Neural cell (in vitro differentiated cells): Measurements from ENCODE around the gene ZNF516. TPM values are rescaled to one million over a fixed set of nuclear protein-coding genes. Genes with fewer than 3 reads are reported as not detected.

ENCODE experiments used
- H2AFZ ChIP-seq: fragments of 200-600, 300-800 bp; sonication (generic), shearing (Covaris generic); 2 replicates; pipeline ENCODE4 v1.6.0; 2014; ENCODE audit warnings: low read depth, mild to moderate bottlenecking, antibody characterized with exemption, low read length, moderate library complexity
- H3F3A ChIP-seq: fragments of 200-600 bp; shearing (Covaris generic); 2 replicates; pipeline ENCODE4 v1.6.1; 2016; ENCODE audit warnings: mild to moderate bottlenecking, moderate library complexity, mixed read lengths, antibody characterized with exemption, low read length; ENCODE audit not compliant: insufficient read depth, poor library complexity, severe bottlenecking
- H3K27ac ChIP-seq: fragments of 200-600, 300-800 bp; sonication (generic), shearing (Covaris generic); 2 replicates; pipeline ENCODE4 v1.5.1; 2014; ENCODE audit warnings: mild to moderate bottlenecking, low read length, moderate library complexity
- H3K27me3 ChIP-seq: fragments of 300-800, 200-600 bp; sonication (generic), shearing (Covaris generic); 2 replicates; pipeline ENCODE4 v1.6.0; 2014; ENCODE audit warnings: mild to moderate bottlenecking, low read depth, low read length, moderate library complexity; ENCODE audit not compliant: insufficient read depth
- H3K36me3 ChIP-seq: fragments of 300-800, 200-600 bp; sonication (generic), shearing (Covaris generic); 2 replicates; pipeline ENCODE4 v1.5.1; 2014; ENCODE audit warnings: mild to moderate bottlenecking, antibody characterized with exemption, low read length, moderate library complexity; ENCODE audit not compliant: insufficient read depth
- H3K4me2 ChIP-seq: fragments of 300-800, 200-600 bp; sonication (generic), shearing (Covaris generic); 2 replicates; pipeline ENCODE4 v1.6.0; 2014; ENCODE audit warnings: mild to moderate bottlenecking, low read length
- H3K4me3 ChIP-seq: fragments of 300-800, 200-600 bp; sonication (generic), shearing (Covaris generic); 2 replicates; pipeline ENCODE4 v1.5.1; 2014; ENCODE audit warnings: mild to moderate bottlenecking, low read length, moderate library complexity
- H3K79me2 ChIP-seq: fragments of 200-600 bp; shearing (Covaris generic); replicated peaks from 2 replicates; pipeline ENCODE4 v1.6.0; 2014; ENCODE audit warnings: mild to moderate bottlenecking, low read length, moderate library complexity; ENCODE audit not compliant: insufficient read depth
- H3K9ac ChIP-seq: fragments of 300-800, 200-600 bp; sonication (generic), shearing (Covaris generic); 2 replicates; pipeline ENCODE4 v1.6.1; 2016; ENCODE audit warnings: mild to moderate bottlenecking, low read length, mixed read lengths
- H3K9me2 ChIP-seq: fragments of 200-600 bp; shearing (Covaris generic); 2 replicates; pipeline ENCODE4 v1.6.1; 2016; ENCODE audit warnings: mild to moderate bottlenecking, low read length, mixed read lengths; ENCODE audit not compliant: insufficient read depth
- H3K9me3 ChIP-seq: fragments of 200-600, 300-800 bp; sonication (generic), shearing (Covaris generic); 2 replicates; pipeline ENCODE4 v1.6.1; 2016; ENCODE audit warnings: mild to moderate bottlenecking, mixed run types, low read length, moderate library complexity, mixed read lengths
- H4K20me1 ChIP-seq: fragments of 200-600 bp; shearing (Covaris generic); 2 replicates; pipeline ENCODE4 v1.6.1; 2016; ENCODE audit warnings: mild to moderate bottlenecking, mixed run types; ENCODE audit not compliant: insufficient read depth
- EP300 ChIP-seq: fragments of 450-650 bp; conservative IDR thresholded peaks from 2 replicates; pipeline ENCODE4 v1.6.1; 2014; ENCODE audit warnings: antibody characterized with exemption, mild to moderate bottlenecking, moderate library complexity; ENCODE audit not compliant: poor library complexity, severe bottlenecking
- EZH2 ChIP-seq: fragments of 200-600, 300-800 bp; shearing (Covaris generic), sonication (generic); IDR thresholded peaks from 2 replicates; pipeline ENCODE4 v1.6.1; 2014; ENCODE audit warnings: antibody characterized with exemption, low read length, borderline replicate concordance, mild to moderate bottlenecking; ENCODE audit not compliant: insufficient read depth, poor library complexity, severe bottlenecking
- MXI1 ChIP-seq: fragments of 450-650 bp; conservative IDR thresholded peaks from 2 replicates; pipeline ENCODE4 v1.6.1; 2014; ENCODE audit warnings: antibody characterized with exemption, mild to moderate bottlenecking; ENCODE audit not compliant: poor library complexity, severe bottlenecking
- POLR2AphosphoS5 ChIP-seq: IDR thresholded peaks from 2 replicates; pipeline ENCODE4 v1.6.1; 2012
- RAD21 ChIP-seq: fragments of 450-650 bp; conservative IDR thresholded peaks from 2 replicates; pipeline ENCODE4 v1.6.1; 2014; ENCODE audit warnings: antibody characterized with exemption, mild to moderate bottlenecking, moderate library complexity
- REST ChIP-seq: IDR thresholded peaks from 2 replicates; pipeline ENCODE4 v1.6.1; 2012; ENCODE audit warnings: borderline replicate concordance
- SMC3 ChIP-seq: fragments of 450-650 bp; conservative IDR thresholded peaks from 2 replicates; pipeline ENCODE4 v1.6.1; 2014; ENCODE audit warnings: antibody characterized with exemption, mild to moderate bottlenecking, moderate library complexity; ENCODE audit not compliant: poor library complexity
- TAF1 ChIP-seq: IDR thresholded peaks from 2 replicates; pipeline ENCODE4 v1.6.1; 2012; ENCODE audit warnings: low read depth
- polyA plus RNA-seq: library from polyadenylated mRNA; depleted of rRNA; stranded (reverse); fragments of >200 nt; gene quantifications from 2 replicates; pipeline ENCODE4 v1.2.3, GENCODE V29; 2014
- TF ChIP-seq, protein P1 (sequence below): fragments of 450-650 bp; IDR thresholded peaks from 2 replicates; pipeline ENCODE4 v1.5.1; 2014; ENCODE audit warnings: antibody characterized with exemption, mild to moderate bottlenecking, moderate library complexity; ENCODE audit not compliant: poor library complexity, severe bottlenecking

ZNF516 gene
- polyA plus RNA-seq, 1 donor from 2014 or later, result 11.5 TPM

DNA sequence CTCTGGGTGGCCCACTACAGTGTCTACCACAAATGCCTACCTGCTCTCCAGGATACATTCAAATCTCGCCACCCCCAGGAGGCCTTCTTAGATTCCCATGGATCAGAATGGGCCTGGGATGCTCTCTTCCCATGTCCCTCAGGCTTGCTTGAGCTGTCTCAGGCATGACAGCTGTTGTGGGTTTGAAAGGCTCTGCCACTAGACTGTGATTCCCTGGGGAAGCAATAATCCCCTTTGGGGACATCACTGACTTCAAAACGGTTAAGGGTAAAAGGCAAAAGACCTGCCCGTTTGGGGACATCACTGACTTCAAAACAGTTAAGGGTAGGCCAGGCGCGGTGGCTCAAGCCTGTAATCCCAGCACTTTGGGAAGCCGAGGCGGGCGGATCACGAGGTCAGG lies 35.8 kb upstream of the ZNF516 start:
- Histone ChIP-seq H3K79me2 (no peaks in the 10 kb centered on the region), H3F3A (no peaks in the 10 kb centered on the region), H3K36me3 (no peaks in the 10 kb centered on the region), H3K4me2 (no peak overlapping the region), H4K20me1 (no peaks in the 10 kb centered on the region), H3K4me3 (no peak overlapping the region), H3K27me3 (no peaks in the 10 kb centered on the region), H3K9me2 (no peaks in the 10 kb centered on the region), H2AFZ (no peak overlapping the region), H3K9ac (no peak overlapping the region), H3K9me3 (peaks cover 6% of the 10 kb centered on the region), H3K27ac (no peak overlapping the region)
- TF ChIP-seq SMC3 (no peak), EP300 (no peak), TAF1 (no peak), MXI1 (no peak), POLR2AphosphoS5 (no peak), EZH2 (no peak)
- TF ChIP-seq, protein P1, sequence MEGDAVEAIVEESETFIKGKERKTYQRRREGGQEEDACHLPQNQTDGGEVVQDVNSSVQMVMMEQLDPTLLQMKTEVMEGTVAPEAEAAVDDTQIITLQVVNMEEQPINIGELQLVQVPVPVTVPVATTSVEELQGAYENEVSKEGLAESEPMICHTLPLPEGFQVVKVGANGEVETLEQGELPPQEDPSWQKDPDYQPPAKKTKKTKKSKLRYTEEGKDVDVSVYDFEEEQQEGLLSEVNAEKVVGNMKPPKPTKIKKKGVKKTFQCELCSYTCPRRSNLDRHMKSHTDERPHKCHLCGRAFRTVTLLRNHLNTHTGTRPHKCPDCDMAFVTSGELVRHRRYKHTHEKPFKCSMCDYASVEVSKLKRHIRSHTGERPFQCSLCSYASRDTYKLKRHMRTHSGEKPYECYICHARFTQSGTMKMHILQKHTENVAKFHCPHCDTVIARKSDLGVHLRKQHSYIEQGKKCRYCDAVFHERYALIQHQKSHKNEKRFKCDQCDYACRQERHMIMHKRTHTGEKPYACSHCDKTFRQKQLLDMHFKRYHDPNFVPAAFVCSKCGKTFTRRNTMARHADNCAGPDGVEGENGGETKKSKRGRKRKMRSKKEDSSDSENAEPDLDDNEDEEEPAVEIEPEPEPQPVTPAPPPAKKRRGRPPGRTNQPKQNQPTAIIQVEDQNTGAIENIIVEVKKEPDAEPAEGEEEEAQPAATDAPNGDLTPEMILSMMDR, result no peak

DNA sequence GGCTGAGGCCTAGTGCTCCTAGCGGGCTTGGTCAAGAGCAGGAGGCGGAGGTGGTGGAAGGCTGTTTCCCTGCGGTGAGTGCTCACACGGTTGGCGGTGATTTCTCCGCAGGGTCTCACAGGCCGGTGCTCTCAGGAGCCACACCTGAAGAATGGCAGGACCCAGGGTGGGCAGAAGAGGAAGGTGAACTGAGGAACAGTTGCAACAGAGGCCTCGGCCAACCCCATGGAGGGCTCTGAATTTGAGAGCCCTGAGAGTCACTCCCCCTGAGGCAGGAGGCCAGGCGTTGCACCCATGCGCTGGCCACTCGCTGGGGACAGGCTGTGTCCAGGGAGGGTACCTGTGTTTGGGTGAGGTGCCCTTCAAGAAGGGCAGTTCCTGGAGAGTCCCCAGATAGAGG lies 35.3 kb upstream of the ZNF516 start:
- Histone ChIP-seq H3K9me2 (no peaks in the 10 kb centered on the region), H4K20me1 (no peaks in the 10 kb centered on the region), H3F3A (no peaks in the 10 kb centered on the region), H3K9me3 (peaks cover 6% of the 10 kb centered on the region), H3K27me3 (no peaks in the 10 kb centered on the region), H3K36me3 (no peaks in the 10 kb centered on the region), H3K9ac (no peak overlapping the region), H3K27ac (no peak overlapping the region), H3K4me3 (no peak overlapping the region), H3K79me2 (no peaks in the 10 kb centered on the region), H3K4me2 (no peak overlapping the region), H2AFZ (no peak overlapping the region)
- TF ChIP-seq EP300, result no peak
- no peak for TF ChIP-seq MXI1
- no peak for TF ChIP-seq EZH2
- TF ChIP-seq, protein P1, result no peak
- no peak for TF ChIP-seq RAD21
- no peak for TF ChIP-seq REST
- TF ChIP-seq POLR2AphosphoS5, result no peak
- no peak for TF ChIP-seq TAF1
- no peak for TF ChIP-seq SMC3
